SK-N-SH (cell line): ENCODE results near the gene ADIPOR2.

ENCODE experiments used
- CTCF ChIP-seq: fragments of 200-600 bp; sonication (generic); IDR thresholded peaks from 2 replicates; pipeline ENCODE4 v1.6.1; 2017; ENCODE audit warnings: antibody characterized with exemption, mild to moderate bottlenecking, moderate library complexity
- FOXJ3 ChIP-seq: sonication (generic); formaldehyde crosslinking; IDR thresholded peaks from 2 replicates; pipeline ENCODE4 v1.5.1; 2020; ENCODE audit warnings: mild to moderate bottlenecking, missing genetic modification reagents
- GABPA ChIP-seq: IDR thresholded peaks from 2 replicates; pipeline ENCODE4 v1.4.0; 2012; ENCODE audit warnings: low read depth, mild to moderate bottlenecking
- JUND ChIP-seq: IDR thresholded peaks from 2 replicates; pipeline ENCODE4 v1.4.0; 2012
- MXI1 ChIP-seq: IDR thresholded peaks from 2 replicates; pipeline ENCODE4 v1.6.1; 2012; ENCODE audit warnings: mild to moderate bottlenecking, low read depth, low read length, improper control_type of control experiment
- RAD21 ChIP-seq: IDR thresholded peaks from 2 replicates; pipeline ENCODE4 v1.6.1; 2012; ENCODE audit warnings: mild to moderate bottlenecking, low read length
- RFX5 ChIP-seq: IDR thresholded peaks from 2 replicates; pipeline ENCODE4 v1.6.1; 2012; ENCODE audit warnings: mild to moderate bottlenecking, improper control_type of control experiment, low read length
- TAF1 ChIP-seq: IDR thresholded peaks from 2 replicates; pipeline ENCODE4 v1.6.1; 2012; ENCODE audit warnings: low read depth, mild to moderate bottlenecking, low read length, moderate library complexity, borderline replicate concordance
- TF ChIP-seq, protein P1 (sequence below): IDR thresholded peaks from 2 replicates; pipeline ENCODE4 v1.4.0; 2012; ENCODE audit warnings: low read depth, borderline replicate concordance

DNA sequence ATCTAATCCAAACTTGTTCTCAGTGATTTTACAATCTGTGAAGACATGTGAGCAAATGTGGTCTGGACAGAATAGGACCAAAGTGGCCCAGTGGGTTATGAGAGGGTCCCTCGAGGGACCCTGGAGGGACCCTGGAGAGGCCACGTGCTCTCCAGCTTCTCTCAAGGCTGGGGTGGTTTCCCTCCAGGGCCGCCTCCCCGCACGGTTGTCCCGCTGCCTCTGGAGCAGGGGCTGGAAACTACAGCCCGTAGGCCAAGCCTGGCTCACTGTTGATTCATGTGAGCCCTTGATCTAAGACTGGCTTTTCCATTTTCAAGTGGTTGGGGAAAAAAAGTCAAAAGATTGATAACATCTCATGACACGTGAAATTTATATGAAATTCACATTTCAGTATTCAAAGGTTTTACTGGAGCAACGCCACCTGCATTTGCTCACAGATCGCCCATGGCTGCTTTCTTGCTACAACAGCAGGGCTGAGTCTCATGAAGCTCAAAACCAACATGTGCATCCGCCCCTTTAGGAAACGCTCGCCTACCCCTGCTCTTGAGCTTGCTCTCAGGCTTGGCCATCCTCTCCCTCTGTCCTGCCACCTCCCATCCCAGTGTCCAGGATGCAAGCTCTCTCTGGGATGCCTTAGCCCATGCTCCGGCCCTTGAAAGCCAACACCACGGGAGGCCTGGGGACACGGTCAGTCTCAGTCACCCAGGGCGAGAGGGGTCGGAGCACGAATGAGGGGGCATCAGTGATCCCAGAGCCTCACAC is 117.3 kb downstream of the ADIPOR2 start:
- TF ChIP-seq CTCF (no peak), MXI1 (no peak), RAD21 (no peak), RFX5 (no peak), GABPA (no peak), TAF1 (no peak), FOXJ3 (CRISPR knock-in tag) (no peak), JUND (no peak)
- TF ChIP-seq, protein P1, sequence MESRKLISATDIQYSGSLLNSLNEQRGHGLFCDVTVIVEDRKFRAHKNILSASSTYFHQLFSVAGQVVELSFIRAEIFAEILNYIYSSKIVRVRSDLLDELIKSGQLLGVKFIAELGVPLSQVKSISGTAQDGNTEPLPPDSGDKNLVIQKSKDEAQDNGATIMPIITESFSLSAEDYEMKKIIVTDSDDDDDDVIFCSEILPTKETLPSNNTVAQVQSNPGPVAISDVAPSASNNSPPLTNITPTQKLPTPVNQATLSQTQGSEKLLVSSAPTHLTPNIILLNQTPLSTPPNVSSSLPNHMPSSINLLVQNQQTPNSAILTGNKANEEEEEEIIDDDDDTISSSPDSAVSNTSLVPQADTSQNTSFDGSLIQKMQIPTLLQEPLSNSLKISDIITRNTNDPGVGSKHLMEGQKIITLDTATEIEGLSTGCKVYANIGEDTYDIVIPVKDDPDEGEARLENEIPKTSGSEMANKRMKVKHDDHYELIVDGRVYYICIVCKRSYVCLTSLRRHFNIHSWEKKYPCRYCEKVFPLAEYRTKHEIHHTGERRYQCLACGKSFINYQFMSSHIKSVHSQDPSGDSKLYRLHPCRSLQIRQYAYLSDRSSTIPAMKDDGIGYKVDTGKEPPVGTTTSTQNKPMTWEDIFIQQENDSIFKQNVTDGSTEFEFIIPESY: no peak
